ENCODE data around the gene BAK1.
A peak's percentile ranks its signal among the peaks of the same experiment; 100 is the strongest.

BAK1 gene

DNA sequence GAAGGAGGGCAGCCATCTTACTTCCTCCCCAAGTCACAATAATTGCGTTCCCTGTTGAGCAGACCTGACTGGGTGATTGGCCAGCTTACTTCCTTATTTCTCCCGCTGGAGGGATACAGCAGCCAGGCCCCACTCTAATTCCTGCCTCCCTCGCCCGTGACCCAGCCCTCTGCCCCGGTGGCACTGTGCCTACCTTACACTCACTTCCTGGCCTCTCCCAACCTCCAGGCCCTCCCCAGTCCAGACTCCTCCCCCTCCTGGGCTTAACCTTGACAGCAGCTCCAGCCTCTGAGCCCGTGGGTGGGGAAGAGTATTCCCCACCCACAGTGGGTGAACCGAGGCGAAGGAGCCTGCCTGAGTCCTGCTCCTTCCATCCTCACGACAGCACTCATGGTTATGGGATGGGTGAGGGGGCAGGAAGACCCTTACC is 3.0 kb downstream of the BAK1 start:
- Mint-ChIP-seq H3K4me3 (peak overlapping the region in 2 of 3 experiments; percentile 16 to 43), H3K9me3 (no peaks in the 10 kb centered on the region), H3K4me1 (peaks cover 17% of the 10 kb centered on the region), H3K27ac (no peak overlapping the region), H3K27me3 (ENCODE audit: low read depth) (no peaks in the 10 kb centered on the region), H3K36me3 (ENCODE audit: low read depth) (peaks cover 23% of the 10 kb centered on the region)
- TF ChIP-seq, protein P1, sequence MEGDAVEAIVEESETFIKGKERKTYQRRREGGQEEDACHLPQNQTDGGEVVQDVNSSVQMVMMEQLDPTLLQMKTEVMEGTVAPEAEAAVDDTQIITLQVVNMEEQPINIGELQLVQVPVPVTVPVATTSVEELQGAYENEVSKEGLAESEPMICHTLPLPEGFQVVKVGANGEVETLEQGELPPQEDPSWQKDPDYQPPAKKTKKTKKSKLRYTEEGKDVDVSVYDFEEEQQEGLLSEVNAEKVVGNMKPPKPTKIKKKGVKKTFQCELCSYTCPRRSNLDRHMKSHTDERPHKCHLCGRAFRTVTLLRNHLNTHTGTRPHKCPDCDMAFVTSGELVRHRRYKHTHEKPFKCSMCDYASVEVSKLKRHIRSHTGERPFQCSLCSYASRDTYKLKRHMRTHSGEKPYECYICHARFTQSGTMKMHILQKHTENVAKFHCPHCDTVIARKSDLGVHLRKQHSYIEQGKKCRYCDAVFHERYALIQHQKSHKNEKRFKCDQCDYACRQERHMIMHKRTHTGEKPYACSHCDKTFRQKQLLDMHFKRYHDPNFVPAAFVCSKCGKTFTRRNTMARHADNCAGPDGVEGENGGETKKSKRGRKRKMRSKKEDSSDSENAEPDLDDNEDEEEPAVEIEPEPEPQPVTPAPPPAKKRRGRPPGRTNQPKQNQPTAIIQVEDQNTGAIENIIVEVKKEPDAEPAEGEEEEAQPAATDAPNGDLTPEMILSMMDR (IDR thresholded peaks at IDR 0.05; ENCODE audit: unreplicated experiment in 3 of 3) = no peak

DNA sequence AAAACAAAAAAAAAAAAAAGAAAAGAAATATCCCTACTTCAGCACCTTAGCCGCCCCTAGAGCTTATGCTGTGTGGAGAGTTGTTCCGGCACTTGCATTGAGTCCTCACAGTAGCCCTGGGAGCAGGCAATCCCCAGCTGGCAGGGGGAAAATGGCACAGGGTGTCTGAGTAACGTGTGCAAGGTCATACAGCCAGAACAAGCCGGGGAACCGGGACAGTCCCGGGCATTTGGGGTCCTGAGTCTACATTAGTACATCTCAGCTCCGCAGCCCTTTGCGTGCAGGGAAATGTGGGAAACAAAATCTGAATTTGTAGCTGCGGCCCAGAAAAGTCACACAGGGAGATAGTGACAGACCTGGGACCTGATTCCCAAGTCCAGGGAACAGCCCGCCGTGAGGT is 3.4 kb downstream of the BAK1 start:
- TF ChIP-seq, protein P1 (IDR thresholded peaks at IDR 0.05; ENCODE audit: unreplicated experiment in 3 of 3) = no peak
- no peaks in the 10 kb centered on the region for H3K9me3 Mint-ChIP-seq
- H3K36me3 Mint-ChIP-seq (ENCODE audit: low read depth) = peaks cover 23% of the 10 kb centered on the region
- H3K4me1 Mint-ChIP-seq = peaks cover 22% of the 10 kb centered on the region
- H3K4me3 Mint-ChIP-seq = peak overlapping the region in 2 of 3 experiments; percentile 37 to 69
- H3K27ac Mint-ChIP-seq = no peak overlapping the region
- no peaks in the 10 kb centered on the region for H3K27me3 Mint-ChIP-seq (ENCODE audit: low read depth)

DNA sequence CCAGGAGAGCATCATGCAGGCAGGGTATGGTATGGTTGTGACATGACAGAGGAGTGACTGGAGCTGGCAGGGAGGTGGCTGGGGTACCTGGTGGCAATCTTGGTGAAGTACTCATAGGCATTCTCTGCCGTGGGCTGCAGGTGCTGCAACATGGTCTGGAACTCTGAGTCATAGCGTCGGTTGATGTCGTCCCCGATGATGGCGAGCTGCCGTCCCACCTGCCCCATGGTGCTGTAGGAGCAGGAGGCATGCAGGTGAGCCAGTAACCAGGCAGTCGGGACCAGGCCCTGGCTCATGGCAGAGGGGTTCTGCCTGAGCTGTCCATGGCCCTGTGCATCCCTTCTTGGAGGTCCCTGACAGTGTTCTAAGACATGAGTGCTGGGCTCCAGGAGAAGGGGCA is 4.9 kb downstream of the BAK1 start:
- TF ChIP-seq, protein P1 (IDR thresholded peaks at IDR 0.05; ENCODE audit: unreplicated experiment in 3 of 3) = no peak

DNA sequence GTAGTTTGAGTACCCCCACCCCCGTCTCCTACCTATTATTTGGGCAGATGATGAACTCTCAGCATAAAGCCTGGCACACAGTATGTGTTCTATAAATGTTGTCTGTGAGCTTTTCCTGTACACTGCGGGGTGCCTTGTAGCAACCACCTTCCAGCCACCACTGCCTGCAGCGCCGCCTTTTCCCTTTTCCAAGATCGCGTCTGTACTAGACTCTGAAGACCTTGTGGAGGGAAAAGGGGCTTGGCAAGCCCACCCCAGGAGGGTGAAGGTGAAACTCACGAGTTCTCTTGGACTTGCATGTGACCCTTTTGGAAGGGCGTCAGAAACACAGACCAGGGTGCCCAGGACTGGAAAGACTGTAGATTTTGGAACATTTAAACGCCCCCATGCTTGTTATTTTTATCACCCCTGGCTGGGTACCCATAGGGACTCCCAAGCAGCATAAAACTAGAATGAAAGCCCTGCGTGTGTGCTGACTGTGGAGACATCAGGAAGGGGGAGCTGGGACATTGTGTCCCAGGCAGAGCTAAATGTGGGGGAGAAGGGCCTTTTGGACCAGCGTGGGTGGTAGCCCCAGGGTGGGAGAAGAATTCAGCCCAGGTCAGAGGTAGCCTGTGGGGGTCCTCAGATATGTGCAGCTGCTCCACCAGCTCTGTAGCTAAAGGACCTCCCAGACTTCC is 8.3 kb downstream of the BAK1 start:
- Mint-ChIP-seq H3K4me1 (peaks cover 20% of the 10 kb centered on the region), H3K27me3 (ENCODE audit: low read depth) (peaks cover 7% of the 10 kb centered on the region), H3K36me3 (ENCODE audit: low read depth) (peaks cover 14% of the 10 kb centered on the region), H3K27ac (peak overlapping the region; percentile 89 to 97 (median 93)), H3K9me3 (no peaks in the 10 kb centered on the region), H3K4me3 (peak overlapping the region; percentile 92 to 97 (median 94))
- TF ChIP-seq, protein P1 (IDR thresholded peaks at IDR 0.05; ENCODE audit: unreplicated experiment in 3 of 3) = no peak

More for the DNA sequence above, 4.9 kb downstream of the BAK1 start:
- peaks cover 32% of the 10 kb centered on the region for H3K4me1 Mint-ChIP-seq
- no peaks in the 10 kb centered on the region for H3K9me3 Mint-ChIP-seq
- no peak overlapping the region for H3K27ac Mint-ChIP-seq
- H3K36me3 Mint-ChIP-seq (ENCODE audit: low read depth) = peaks cover 23% of the 10 kb centered on the region
- H3K4me3 Mint-ChIP-seq = no peak overlapping the region
- H3K27me3 Mint-ChIP-seq (ENCODE audit: low read depth) = peaks cover 7% of the 10 kb centered on the region

DNA sequence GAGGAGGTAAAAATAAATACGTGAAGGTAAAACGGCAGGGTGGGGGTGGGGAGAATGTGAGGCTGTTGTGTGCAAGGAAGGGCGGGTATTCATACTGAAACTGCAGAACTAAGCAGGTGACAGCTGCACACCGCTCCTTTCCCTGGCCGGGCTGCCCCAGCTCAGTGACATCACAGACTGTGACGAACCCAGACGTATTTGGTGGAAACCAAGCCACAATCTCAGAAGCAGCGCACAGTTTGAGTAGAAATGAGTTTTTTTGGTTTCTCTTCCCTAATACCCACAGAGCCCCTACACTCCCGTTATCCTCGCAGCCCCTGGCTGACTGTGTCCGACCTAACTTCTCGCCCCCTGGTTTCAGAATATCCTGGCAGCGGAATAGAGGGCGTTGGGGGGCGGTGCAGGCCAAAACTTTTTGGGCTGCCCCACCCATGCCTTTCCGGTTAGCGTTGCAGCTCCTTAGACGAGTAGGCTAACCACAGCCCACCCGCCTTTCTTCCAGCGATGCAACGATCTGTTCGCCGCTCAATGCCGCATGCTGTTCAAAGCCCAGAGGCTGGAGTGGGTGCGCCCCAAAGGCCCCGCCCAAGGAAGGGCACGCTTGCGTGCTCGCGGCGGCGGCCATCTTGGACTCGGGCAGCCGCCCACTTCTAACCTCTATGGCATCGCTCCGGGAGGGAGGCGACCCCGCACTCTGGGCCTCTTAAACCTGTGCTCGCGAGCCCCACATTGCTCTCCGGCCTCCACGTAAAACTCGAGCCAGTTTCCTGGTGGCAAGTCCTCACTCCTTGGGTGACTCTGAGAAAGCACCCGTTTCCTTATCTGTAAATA is 9.1 kb downstream of the BAK1 start:
- Mint-ChIP-seq H3K4me3 (peak overlapping the region; percentile 92 to 97 (median 94)), H3K4me1 (peaks cover 20% of the 10 kb centered on the region), H3K36me3 (ENCODE audit: low read depth) (peaks cover 11% of the 10 kb centered on the region), H3K9me3 (no peaks in the 10 kb centered on the region), H3K27ac (peak overlapping the region; percentile 89 to 97 (median 93)), H3K27me3 (ENCODE audit: low read depth) (peaks cover 7% of the 10 kb centered on the region)
- TF ChIP-seq, protein P1 (IDR thresholded peaks at IDR 0.05; ENCODE audit: unreplicated experiment in 3 of 3) = no peak
